Immature natural killer cell (primary cell): ENCODE data around the gene NKPD1. TPM values are rescaled to one million over a fixed set of nuclear protein-coding genes. Genes with fewer than 3 reads are reported as not detected.

Source experiments
- DNase-seq, 3 donors: peaks; one replicate each; pipeline ENCODE4 v3.0.0; 2022; ENCODE audit warnings: mixed read lengths in 1 of 3
- H3K27ac Mint-ChIP-seq, 6 donors: one replicate each; pipeline ENCODE4 v1.8.0; 2020; ENCODE audit warnings: mixed read lengths in 6 of 6, mild to moderate bottlenecking in 5 of 6, inconsistent platforms in 4 of 6, moderate library complexity in 3 of 6
- H3K27me3 Mint-ChIP-seq, 3 donors: one replicate each; pipeline ENCODE4 v1.8.0; 2020 to 2021; ENCODE audit warnings: low read depth in 3 of 3, mild to moderate bottlenecking in 3 of 3, mixed read lengths in 3 of 3, moderate library complexity in 3 of 3, inconsistent platforms in 1 of 3
- H3K36me3 Mint-ChIP-seq, 3 donors: one replicate each; pipeline ENCODE4 v1.8.0; 2020; ENCODE audit warnings: mixed read lengths in 3 of 3, inconsistent platforms in 2 of 3, mild to moderate bottlenecking in 2 of 3
- H3K4me1 Mint-ChIP-seq, 2 donors: one replicate each; pipeline ENCODE4 v1.8.0; 2020; ENCODE audit warnings: inconsistent platforms in 2 of 2, mild to moderate bottlenecking in 2 of 2, mixed read lengths in 2 of 2, moderate library complexity in 1 of 2
- H3K4me3 Mint-ChIP-seq, 5 donors: one replicate each; pipeline ENCODE4 v1.8.0; 2020; ENCODE audit warnings: mild to moderate bottlenecking in 5 of 5, mixed read lengths in 5 of 5, inconsistent platforms in 3 of 5, moderate library complexity in 3 of 5
- H3K9me3 Mint-ChIP-seq, 6 donors: one replicate each; pipeline ENCODE4 v1.8.0; 2020; ENCODE audit warnings: mild to moderate bottlenecking in 6 of 6, mixed read lengths in 6 of 6, inconsistent platforms in 4 of 6, moderate library complexity in 3 of 6
- polyA plus RNA-seq, 3 donors: library from polyadenylated mRNA; unstranded; fragments of 300-500 nt; fragmentation: Illumina TruSeq; gene quantifications; one replicate each; pipeline ENCODE4 v1.2.3, GENCODE V29; 2021

The NKPD1 gene
- polyA plus RNA-seq, 3 donors from 2014 or later = 0.18 to 0.43 TPM; not detected in 1

GRCh38 chr19:45179892-45180370 lies 19.1 kb upstream of the NKPD1 start:
- Mint-ChIP-seq H3K27me3 (peaks cover 3 to 8% (median 6%) of the 10 kb centered on the region in 3 donors), H3K4me1 (peaks cover 46% of the 10 kb centered on the region in 2 donors), H3K36me3 (peaks cover 4 to 14% (median 4%) of the 10 kb centered on the region in 3 donors), H3K27ac (peak overlapping the region in 5 of 6 donors; percentile 59 to 79 (median 74)), H3K4me3 (peak overlapping the region; percentile 73 to 80 (median 75)), H3K9me3 (no peaks in the 10 kb centered on the region)
- DNase-seq = no peak

- Mint-ChIP-seq H3K4me1 (peaks cover 44 to 45% of the 10 kb centered on the region in 2 donors), H3K4me3 (peak overlapping the region; percentile 89 to 92 (median 91)), H3K27me3 (peaks cover 3 to 8% (median 6%) of the 10 kb centered on the region in 3 donors), H3K27ac (peak overlapping the region; percentile 91 to 98 (median 94)), H3K36me3 (peaks cover 4 to 14% (median 4%) of the 10 kb centered on the region in 3 donors), H3K9me3 (no peaks in the 10 kb centered on the region)
- DNase-seq = peak; percentile 40 to 55 (median 55)
Observed at GRCh38 chr19:45179072-45179891, 18.5 kb upstream of the NKPD1 start.

- peaks cover 45 to 50% of the 10 kb centered on the region in 2 donors for H3K4me1 Mint-ChIP-seq
- no peaks in the 10 kb centered on the region for H3K9me3 Mint-ChIP-seq
- H3K36me3 Mint-ChIP-seq = peaks cover 4 to 14% (median 4%) of the 10 kb centered on the region in 3 donors
- H3K4me3 Mint-ChIP-seq = peak within 1 kb of the TSS; percentile 89 to 92 (median 91)
- H3K27me3 Mint-ChIP-seq = peaks cover 3 to 10% (median 6%) of the 10 kb centered on the region in 3 donors
- peak; percentile 100 for DNase-seq
- H3K27ac Mint-ChIP-seq = peak within 1 kb of the TSS; percentile 91 to 98 (median 94)
Observed at GRCh38 chr19:45178262-45179071, 17.7 kb upstream of the NKPD1 start, which contains the start of gene BLOC1S3. Gene BLOC1S3, plus strand, starts transcription at chr19:45178784. Its CDS starts 513 bp downstream, at chr19:45179297.

- H3K36me3 Mint-ChIP-seq = peaks cover 4 to 14% (median 4%) of the 10 kb centered on the region in 3 donors
- peaks cover 43 to 51% of the 10 kb centered on the region in 2 donors for H3K4me1 Mint-ChIP-seq
Observed at GRCh38 chr19:45177817-45178261, 17.1 kb upstream of the NKPD1 start, which contains the start of gene TRAPPC6A. Gene TRAPPC6A, minus strand, starts transcription at chr19:45178237. Its CDS starts 19 bp downstream, at chr19:45178218.

GRCh38 chr19:45175515-45176345 lies 14.9 kb upstream of the NKPD1 start:
- H3K27me3 Mint-ChIP-seq = peaks cover 3 to 10% (median 6%) of the 10 kb centered on the region in 3 donors
- peak overlapping the region; percentile 4 to 72 (median 43) for H3K4me3 Mint-ChIP-seq
- H3K4me1 Mint-ChIP-seq = peaks cover 45 to 56% of the 10 kb centered on the region in 2 donors
- DNase-seq = no peak
- no peaks in the 10 kb centered on the region for H3K9me3 Mint-ChIP-seq
- H3K36me3 Mint-ChIP-seq = peaks cover 0 to 6% (median 4%) of the 10 kb centered on the region in 3 donors
- H3K27ac Mint-ChIP-seq = peak overlapping the region in 5 of 6 donors; percentile 56 to 67 (median 62)

More at GRCh38 chr19:45177817-45178261, 17.1 kb upstream of the NKPD1 start, which contains the start of gene TRAPPC6A:
- DNase-seq = no peak
- Mint-ChIP-seq H3K27ac (peak within 1 kb of the TSS; percentile 91 to 98 (median 94)), H3K9me3 (no peaks in the 10 kb centered on the region), H3K27me3 (peaks cover 3 to 10% (median 6%) of the 10 kb centered on the region in 3 donors), H3K4me3 (peak within 1 kb of the TSS; percentile 89 to 92 (median 91))

GRCh38 chr19:45173816-45174215 lies 13.0 kb upstream of the NKPD1 start:
- peaks cover 0 to 10% (median 6%) of the 10 kb centered on the region in 3 donors for H3K27me3 Mint-ChIP-seq
- H3K9me3 Mint-ChIP-seq = no peaks in the 10 kb centered on the region
- DNase-seq = no peak
- H3K4me3 Mint-ChIP-seq = no peak overlapping the region
- peaks cover 39 to 62% of the 10 kb centered on the region in 2 donors for H3K4me1 Mint-ChIP-seq
- H3K36me3 Mint-ChIP-seq = peaks cover 0 to 6% (median 4%) of the 10 kb centered on the region in 3 donors
- H3K27ac Mint-ChIP-seq = peak overlapping the region in 2 of 6 donors; percentile 21 to 34

GRCh38 chr19:45172611-45173208 lies 11.9 kb upstream of the NKPD1 start:
- no peaks in the 10 kb centered on the region for H3K9me3 Mint-ChIP-seq
- H3K4me3 Mint-ChIP-seq = peak overlapping the region in 3 of 5 donors; percentile 3 to 63 (median 21)
- H3K27me3 Mint-ChIP-seq = peaks cover 0 to 3% (median 2%) of the 10 kb centered on the region in 3 donors
- peak overlapping the region in 4 of 6 donors; percentile 16 to 98 (median 95) for H3K27ac Mint-ChIP-seq
- H3K36me3 Mint-ChIP-seq = peaks cover 0 to 6% (median 4%) of the 10 kb centered on the region in 3 donors
- no peak for DNase-seq
- peaks cover 28 to 62% of the 10 kb centered on the region in 2 donors for H3K4me1 Mint-ChIP-seq

- peak in 1 of 3 donors; percentile 19 for DNase-seq
Observed at GRCh38 chr19:45172173-45172572, 11.4 kb upstream of the NKPD1 start.

GRCh38 chr19:45171211-45171623 lies 10.4 kb upstream of the NKPD1 start:
- Mint-ChIP-seq H3K4me1 (peaks cover 24 to 58% of the 10 kb centered on the region in 2 donors), H3K27ac (peak overlapping the region; percentile 94 to 98 (median 95)), H3K27me3 (peaks cover 0 to 3% (median 2%) of the 10 kb centered on the region in 3 donors), H3K36me3 (peaks cover 0 to 6% (median 4%) of the 10 kb centered on the region in 3 donors), H3K4me3 (peak overlapping the region; percentile 74 to 88 (median 82)), H3K9me3 (no peaks in the 10 kb centered on the region)
- peak; percentile 34 to 37 (median 37) for DNase-seq

More at GRCh38 chr19:45172173-45172572, 11.4 kb upstream of the NKPD1 start:
- Mint-ChIP-seq H3K4me3 (peak overlapping the region; percentile 29 to 63 (median 46)), H3K9me3 (no peaks in the 10 kb centered on the region), H3K36me3 (peaks cover 0 to 6% (median 4%) of the 10 kb centered on the region in 3 donors), H3K27me3 (peaks cover 0 to 3% (median 2%) of the 10 kb centered on the region in 3 donors), H3K27ac (peak overlapping the region; percentile 70 to 98 (median 88)), H3K4me1 (peaks cover 24 to 58% of the 10 kb centered on the region in 2 donors)

- Mint-ChIP-seq H3K27ac (peak overlapping the region; percentile 94 to 98 (median 95)), H3K27me3 (peaks cover 0 to 2% (median 2%) of the 10 kb centered on the region in 3 donors), H3K4me3 (peak overlapping the region; percentile 74 to 88 (median 82)), H3K9me3 (no peaks in the 10 kb centered on the region), H3K36me3 (peaks cover 0 to 6% (median 2%) of the 10 kb centered on the region in 3 donors), H3K4me1 (peaks cover 24 to 58% of the 10 kb centered on the region in 2 donors)
- no peak for DNase-seq
Observed at GRCh38 chr19:45170146-45171106, 9.6 kb upstream of the NKPD1 start.

GRCh38 chr19:45169602-45170001 lies 8.8 kb upstream of the NKPD1 start:
- no peak overlapping the region for H3K27ac Mint-ChIP-seq
- H3K9me3 Mint-ChIP-seq = no peaks in the 10 kb centered on the region
- peak overlapping the region in 1 of 5 donors; percentile 35 for H3K4me3 Mint-ChIP-seq
- H3K36me3 Mint-ChIP-seq = peaks cover 0 to 6% (median 0%) of the 10 kb centered on the region in 3 donors
- H3K27me3 Mint-ChIP-seq = peaks cover 0 to 3% (median 0%) of the 10 kb centered on the region in 3 donors
- DNase-seq = no peak
- H3K4me1 Mint-ChIP-seq = peaks cover 24 to 60% of the 10 kb centered on the region in 2 donors
